GM20431 (cell line): Measurements from ENCODE around the gene ZNF547.

ENCODE experiments used
- in situ Hi-C: fragments of 300-500 bp; cut with MseI, MboI; formaldehyde crosslinking; loops from one replicate; pipeline ENCODE4 v1.15.0; 2020; ENCODE audit warnings: low sequenced_read_pairs; ENCODE audit not compliant: unreplicated experiment

ZNF547 gene

GRCh38 chr19:57362997-57363687, at the start of gene ZNF547, which contains the start of gene TRAPPC2B:
Gene ZNF547 (plus strand): TSS chr19:57363551. CDS start chr19:57368556, 5,005 bp downstream.
Gene TRAPPC2B (plus strand): TSS chr19:57363551. CDS start chr19:57364834, 1,283 bp downstream.
- in situ Hi-C loops = no loop called here

GRCh38 chr19:57314146-57314545, 49.2 kb upstream of the ZNF547 start:
- in situ Hi-C loops = no loop called here

DNA sequence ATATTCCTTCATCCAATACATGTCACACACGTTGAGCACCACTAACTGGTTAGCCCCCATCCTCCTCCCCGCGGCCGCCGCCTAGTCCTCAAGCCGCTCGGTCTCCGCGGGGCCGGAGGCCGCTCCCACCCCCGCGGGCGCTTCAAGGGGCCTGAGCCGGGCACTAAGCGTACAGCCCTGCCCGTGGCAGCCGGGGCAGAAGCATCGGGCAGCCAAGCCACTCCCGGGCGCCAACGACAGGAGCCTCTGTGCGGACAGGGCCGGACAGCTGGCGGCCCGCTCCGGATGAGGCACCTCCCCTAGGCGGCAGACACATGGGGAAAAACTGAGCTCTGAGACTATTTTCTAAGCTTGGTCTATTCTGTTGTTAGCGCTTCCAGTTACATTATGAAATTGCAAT, 45.8 kb upstream of the ZNF547 start:
- in situ Hi-C loops = no loop called here

GRCh38 chr19:57319869-57320179, 43.5 kb upstream of the ZNF547 start:
- in situ Hi-C loops = no loop called here

GRCh38 chr19:57320180-57321084, 42.9 kb upstream of the ZNF547 start, which contains the start of gene ZNF543:
Gene ZNF543 (plus strand): TSS chr19:57320472. CDS start chr19:57320854, 382 bp downstream.
- in situ Hi-C loops = no loop called here

GRCh38 chr19:57321116-57321515, 42.2 kb upstream of the ZNF547 start:
- in situ Hi-C loops = no loop called here

DNA sequence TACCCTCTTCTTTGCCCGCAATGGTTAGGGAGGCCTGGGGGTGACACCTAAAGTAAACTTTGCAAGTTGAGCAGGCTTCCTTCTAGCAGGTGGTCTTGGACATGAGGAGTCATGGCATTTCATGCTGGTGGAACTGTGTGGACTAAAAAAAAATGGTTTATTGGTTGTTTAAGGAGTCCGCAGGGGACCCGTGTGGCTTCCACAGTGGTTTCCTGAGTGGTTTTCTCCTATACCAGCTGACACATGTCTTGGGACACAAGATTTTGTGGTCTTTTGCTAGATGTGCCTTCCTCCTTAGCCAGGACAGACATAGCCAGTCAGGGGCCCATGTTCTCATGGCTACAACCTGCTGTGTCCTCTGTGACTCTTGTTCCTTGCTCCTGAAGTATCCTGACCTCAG, 41.6 kb upstream of the ZNF547 start:
- in situ Hi-C loops = no loop called here

GRCh38 chr19:57324992-57325391, 38.4 kb upstream of the ZNF547 start:
- in situ Hi-C loops = no loop called here

GRCh38 chr19:57327993-57328392, 35.4 kb upstream of the ZNF547 start:
- in situ Hi-C loops = no loop called here

DNA sequence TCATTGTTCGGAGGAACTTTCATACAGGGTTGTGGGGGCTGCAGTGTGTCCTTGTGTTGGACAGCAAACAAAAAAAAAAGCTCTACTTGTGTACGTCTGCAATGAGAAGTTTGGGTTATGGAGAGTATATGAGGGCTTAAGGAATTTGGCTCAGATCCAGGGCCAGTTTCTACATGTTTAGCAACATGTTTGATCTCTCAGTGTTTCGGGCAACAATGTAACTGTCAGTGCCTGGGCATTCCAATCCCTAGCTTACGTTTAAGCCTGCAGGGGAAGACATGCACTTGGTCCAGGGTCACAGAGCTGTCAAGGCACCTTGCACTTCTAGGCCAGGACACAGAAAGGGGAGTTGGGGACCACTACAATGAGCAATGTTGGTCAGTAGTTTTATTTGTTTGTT, 29.2 kb upstream of the ZNF547 start:
- in situ Hi-C loops = no loop called here

- in situ Hi-C loops = no loop called here
These were observed 24.5 kb upstream of the ZNF547 start for GRCh38 chr19:57338877-57339276.

DNA sequence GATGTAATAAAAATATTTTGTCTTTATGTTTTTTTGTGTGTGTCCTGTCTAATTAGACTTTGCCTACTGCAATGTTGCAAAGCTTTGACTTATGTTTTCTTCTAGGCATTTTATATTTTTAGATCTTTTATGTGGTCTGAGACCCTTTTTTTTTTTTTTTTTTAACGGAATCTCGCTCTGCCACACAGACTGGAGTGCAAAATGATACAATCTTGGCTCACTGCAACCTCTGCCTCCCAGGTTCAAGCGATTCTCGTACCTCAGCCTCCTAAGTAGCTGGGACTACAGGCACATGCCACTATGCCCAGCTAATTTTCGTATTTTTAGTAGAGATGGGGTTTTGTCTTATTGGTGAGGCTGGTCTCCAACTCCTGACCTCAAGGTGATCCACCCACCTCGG, 20.8 kb upstream of the ZNF547 start:
- in situ Hi-C loops = no loop called here

GRCh38 chr19:57348136-57348535, 15.2 kb upstream of the ZNF547 start:
- in situ Hi-C loops = no loop called here

DNA sequence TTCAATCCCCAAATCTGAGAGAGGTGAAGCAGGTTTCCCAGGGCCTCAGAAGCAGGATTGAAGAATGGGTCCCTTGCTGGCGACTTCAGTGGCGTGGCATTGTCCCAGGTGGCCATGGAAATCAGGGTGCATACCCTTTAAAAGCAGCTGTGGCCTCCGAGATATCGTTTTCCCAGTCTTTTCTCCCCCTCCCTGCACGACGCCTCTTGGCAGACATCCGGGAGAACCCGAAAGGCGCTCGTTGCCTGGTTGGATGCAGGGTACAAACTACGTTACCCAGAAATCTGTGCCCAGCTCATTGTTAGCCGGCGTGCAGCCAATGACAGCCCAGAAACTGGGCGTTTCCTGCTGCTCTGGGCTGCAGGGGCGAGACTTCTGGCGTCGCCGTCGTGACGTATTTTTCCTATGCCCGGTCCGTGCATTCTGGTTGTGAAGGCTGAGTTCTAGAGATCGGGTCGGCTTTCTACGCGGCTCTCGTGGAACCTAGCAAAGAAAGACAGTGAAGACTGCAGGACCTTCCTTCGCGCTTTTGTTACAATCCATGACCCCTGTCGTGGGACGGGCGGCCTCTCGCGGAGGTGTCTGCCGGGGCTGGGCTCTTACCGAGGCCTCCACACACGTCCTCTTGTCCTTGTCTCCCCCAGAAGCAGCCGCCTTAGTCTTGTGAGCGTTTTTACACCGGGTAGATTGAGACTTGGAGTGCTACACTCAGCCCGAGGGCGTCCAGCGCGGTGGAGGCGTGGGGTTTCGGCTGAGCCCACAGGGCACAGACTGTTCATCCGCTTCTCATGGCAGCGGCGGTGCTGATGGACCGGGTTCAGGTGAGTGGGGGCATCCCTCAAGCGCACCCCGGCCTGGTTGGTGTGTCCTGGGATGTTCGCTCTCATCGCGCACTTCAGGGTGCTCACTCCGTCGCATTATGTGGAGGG, 12.2 kb upstream of the ZNF547 start, which contains the start of gene ZNF304:
Gene ZNF304 (plus strand): TSS at position 395 of the 929 bp plus-strand sequence. CDS start 394 bp downstream, at position 789.
- in situ Hi-C loops = no loop called here

DNA sequence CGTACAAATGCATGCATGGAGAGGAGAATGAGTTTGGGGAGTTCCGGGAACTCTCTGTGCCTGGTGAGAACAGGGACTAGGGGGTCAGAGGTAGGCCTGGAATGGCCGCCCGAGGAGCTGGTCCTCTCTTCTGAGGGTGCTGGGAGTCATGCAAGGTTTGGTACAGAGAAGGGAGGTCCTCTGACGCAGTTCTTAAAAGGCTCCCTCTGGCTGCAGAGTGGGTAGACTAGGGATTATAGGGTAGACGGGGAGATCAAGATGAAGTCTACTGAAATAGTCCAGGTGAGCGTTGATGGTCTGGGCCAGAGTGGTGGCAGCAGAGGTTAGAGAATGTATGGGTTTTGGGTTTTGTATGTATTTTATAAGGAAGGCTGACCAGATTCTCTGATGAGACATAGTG, 11.5 kb upstream of the ZNF547 start:
- in situ Hi-C loops = no loop called here

GRCh38 chr19:57355916-57356315, 7.4 kb upstream of the ZNF547 start:
- in situ Hi-C loops = no loop called here

- in situ Hi-C loops = no loop called here
These were observed 5.9 kb upstream of the ZNF547 start for GRCh38 chr19:57357406-57357805.

DNA sequence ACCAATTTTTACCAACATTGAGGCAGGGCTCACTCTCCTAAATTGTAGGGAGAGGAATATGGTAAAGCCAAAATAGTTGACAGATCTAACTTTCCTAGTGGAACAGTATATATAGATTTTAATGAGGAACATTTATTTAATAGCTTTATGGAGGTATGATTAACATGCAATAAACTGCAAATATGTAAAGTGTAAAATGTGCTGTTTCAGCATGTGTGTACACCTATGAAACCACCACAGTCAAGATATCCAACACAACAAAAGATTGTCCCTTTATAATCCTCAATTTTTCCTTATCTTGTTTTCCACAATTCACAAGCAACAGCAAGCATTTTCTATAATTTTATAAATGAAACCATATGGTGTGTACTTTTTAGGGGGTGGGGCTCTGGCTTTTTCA, 4.1 kb upstream of the ZNF547 start:
- in situ Hi-C loops = no loop called here

GRCh38 chr19:57362419-57362818, 932 bp upstream of the ZNF547 start:
- in situ Hi-C loops = no loop called here

DNA sequence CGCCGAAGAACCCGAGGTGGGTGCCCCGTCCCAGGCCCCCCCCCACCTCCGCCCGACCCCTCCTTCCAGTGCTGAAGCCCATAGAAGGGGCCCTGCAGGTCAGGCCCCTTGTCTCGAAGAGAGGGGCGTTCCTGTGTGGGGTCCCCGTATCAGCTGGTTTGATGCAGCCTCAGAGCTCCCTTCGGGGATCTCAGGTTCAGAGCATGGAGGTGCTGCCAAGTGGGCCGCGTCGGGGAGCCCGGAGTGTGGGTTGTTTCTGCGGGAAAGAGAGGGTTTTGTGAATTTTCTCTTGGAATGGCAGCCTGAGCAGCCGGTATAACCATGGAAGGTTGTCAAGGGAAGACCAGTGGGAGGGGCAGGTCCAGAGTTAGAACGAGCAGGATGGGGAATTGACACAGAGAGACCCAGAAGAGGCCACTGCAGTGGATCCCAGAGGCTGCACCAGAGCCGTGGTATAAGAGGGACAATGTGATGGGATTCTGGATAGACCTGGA, 384 bp downstream of the ZNF547 start:
- in situ Hi-C loops = no loop called here
